Pancreas (tissue), 10 donors: ENCODE results near the gene MTHFSD. TPM values are rescaled to one million over a fixed set of nuclear protein-coding genes. Genes with fewer than 3 reads are reported as not detected.
A peak's percentile ranks its signal among the peaks of the same experiment; 100 is the strongest.

Experiments
- ATAC-seq, 4 donors: fragments of 200-7000 bp; cut with Tn5 transposase; one replicate each; pipeline versions ENCODE4 v1.8.0 to v1.9.1; 2020; ENCODE audit warnings: mild to moderate bottlenecking in 4 of 4, moderate library complexity in 4 of 4
- DNase-seq, 6 donors: peaks; one replicate each; pipeline ENCODE4 v3.0.0-alpha.2; 2020
- FAIRE-seq: peaks from 2 replicates; lab custom pipeline; 2012; peaks lifted over from hg19 to GRCh38; lab: Jason Lieb, UNC
- H3K27ac ChIP-seq, 4 donors: fragments of 200-600 bp; sonication (generic); 1 replicate in 3 of 4; 2 replicates in 1 of 4; pipeline versions ENCODE4 v1.5.0 to v1.8.0; 2020
- H3K27me3 ChIP-seq, 4 donors: fragments of 200-600 bp; one replicate each; pipeline ENCODE4 v1.8.0; 2021
- H3K36me3 ChIP-seq, 3 donors: fragments of 200-600 bp; sonication (generic) in 1 of 3; one replicate each; pipeline versions ENCODE4 v1.5.0 to v1.8.0; 2020 to 2021
- H3K4me1 ChIP-seq, 3 donors: fragments of 200-600 bp; one replicate each; pipeline ENCODE4 v1.8.0; 2021
- H3K4me3 ChIP-seq, 4 donors: fragments of 200-600 bp; sonication (generic) in 2 of 4; one replicate each; pipeline versions ENCODE4 v1.5.0 to v1.8.0; 2020 to 2021
- H3K9me3 ChIP-seq, 4 donors: fragments of 200-600 bp; one replicate each; pipeline ENCODE4 v1.8.0; 2021
- WGBS, 2 donors: extraction: QIAGEN DNeasy Blood & Tissue Kit; methylation state at CpG; one replicate each; pipeline ENCODE4 v1.1.7; 2013; 5-methylcytosine and 5-hydroxymethylcytosine counted together
- intact Hi-C, 3 donors: fragments of 100-400 bp; cut with DNase I; formaldehyde crosslinking; loops; one replicate each; pipeline versions ENCODE4 v1.11.1 to v1.14.2; 2022
- polyA plus RNA-seq, 2 donors: library from polyadenylated mRNA; stranded (reverse); fragments of 200-250 nt; gene quantifications; one replicate each; pipeline ENCODE4 v1.2.3, GENCODE V29; 2013
- total RNA-seq, 6 donors: library from RNA; stranded (reverse); fragmentation: NEBNext Ultra II Directional in 4 of 6; extraction: Animal tissue kit (Norgen Biotek cat#: 25700) in 4 of 6; gene quantifications; one replicate each; pipeline versions ENCODE4 v1.2.1 to v1.2.4, GENCODE V29; 2021 to 2023
- TF ChIP-seq, protein P1 (sequence below), 4 donors: fragments of 200-600 bp; sonication (generic) in 3 of 4; IDR thresholded peaks; one replicate each; pipeline versions ENCODE4 v1.5.0 to v1.8.0; 2021; ENCODE audit warnings: antibody characterized with exemption in 4 of 4
- donor health status: healthy with polysubstance abuse.
- donor health status: DM: no; HTN: no; CAD: no; lungs with moderate emphysema.
- donor health status: DM: no; HTN: no; CAD: no.
- donor health status: control.
- donor health status: control.
- donor health status: Bipolar disorder and iron deficiency.
- donor health status: DM: yes; HTN: yes; CAD: no.
- donor health status: DM: no; HTN: no; CAD: no.
- donor health status: DM: no; HTN: no; CAD: no.
- donor health status: DM: yes; HTN: yes; CAD: no.

MTHFSD gene
- total and polyA plus RNA-seq, 8 donors: 7.3 to 17.6 (median 10.4) TPM

GRCh38 chr16:86570558-86571529 is 15.8 kb upstream of the MTHFSD start:
- no peak for FAIRE-seq
- 51 to 52% methylated on average over 28 of the region's 28 CpGs for WGBS, 2 donors

DNA sequence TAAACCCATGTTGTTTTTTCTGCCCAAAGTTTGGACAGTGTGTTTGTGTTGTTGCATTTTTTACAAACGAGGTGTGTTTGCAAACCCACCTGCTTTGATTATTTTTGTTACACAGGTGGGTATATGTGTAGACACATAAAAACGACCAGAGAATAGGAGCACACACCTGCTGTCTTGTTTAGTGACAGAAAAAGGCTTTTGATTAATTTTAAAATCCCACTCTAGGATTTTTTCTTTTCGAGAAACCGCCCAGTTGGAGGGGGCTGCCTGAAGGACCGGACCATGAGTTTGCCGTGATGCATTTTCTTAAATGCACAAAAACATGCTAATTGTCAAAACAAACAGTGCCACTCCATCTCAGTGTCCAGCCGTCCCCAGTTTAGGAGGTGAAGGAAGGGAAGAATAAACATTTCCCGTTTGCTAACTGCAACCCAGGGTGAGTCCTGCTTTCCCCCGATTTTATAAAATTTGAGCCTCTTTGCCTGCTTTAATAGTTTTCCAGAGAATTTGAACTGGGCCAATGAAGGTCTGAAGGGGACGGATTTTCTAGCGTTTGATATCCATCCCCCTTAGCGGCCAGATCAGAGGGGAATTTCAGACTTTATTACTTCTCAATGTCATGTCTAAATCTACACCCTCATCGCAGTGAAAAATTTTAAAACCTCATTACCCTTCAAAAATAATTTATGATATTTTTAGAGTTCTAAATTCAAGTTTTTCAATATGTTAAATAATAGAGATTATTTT is 14.8 kb upstream of the MTHFSD start:
- ATAC-seq: no peak
- H3K27me3 ChIP-seq: peaks cover 0 to 53% (median 16%) of the 10 kb centered on the region in 4 donors
- no peak overlapping the region for H3K4me3 ChIP-seq
- TF ChIP-seq, protein P1, sequence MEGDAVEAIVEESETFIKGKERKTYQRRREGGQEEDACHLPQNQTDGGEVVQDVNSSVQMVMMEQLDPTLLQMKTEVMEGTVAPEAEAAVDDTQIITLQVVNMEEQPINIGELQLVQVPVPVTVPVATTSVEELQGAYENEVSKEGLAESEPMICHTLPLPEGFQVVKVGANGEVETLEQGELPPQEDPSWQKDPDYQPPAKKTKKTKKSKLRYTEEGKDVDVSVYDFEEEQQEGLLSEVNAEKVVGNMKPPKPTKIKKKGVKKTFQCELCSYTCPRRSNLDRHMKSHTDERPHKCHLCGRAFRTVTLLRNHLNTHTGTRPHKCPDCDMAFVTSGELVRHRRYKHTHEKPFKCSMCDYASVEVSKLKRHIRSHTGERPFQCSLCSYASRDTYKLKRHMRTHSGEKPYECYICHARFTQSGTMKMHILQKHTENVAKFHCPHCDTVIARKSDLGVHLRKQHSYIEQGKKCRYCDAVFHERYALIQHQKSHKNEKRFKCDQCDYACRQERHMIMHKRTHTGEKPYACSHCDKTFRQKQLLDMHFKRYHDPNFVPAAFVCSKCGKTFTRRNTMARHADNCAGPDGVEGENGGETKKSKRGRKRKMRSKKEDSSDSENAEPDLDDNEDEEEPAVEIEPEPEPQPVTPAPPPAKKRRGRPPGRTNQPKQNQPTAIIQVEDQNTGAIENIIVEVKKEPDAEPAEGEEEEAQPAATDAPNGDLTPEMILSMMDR (IDR thresholded peaks at IDR 0.05): no peak
- no peaks in the 10 kb centered on the region for H3K9me3 ChIP-seq
- no peak for DNase-seq
- H3K27ac ChIP-seq: no peak overlapping the region
- intact Hi-C loops: loop anchor here (5.0 to 10.0 kb wide), 4 partner anchors 485 to 715 kb away; no protein-coding TSS in a partner anchor
- H3K4me1 ChIP-seq: no peaks in the 10 kb centered on the region
- FAIRE-seq: no peak
- H3K36me3 ChIP-seq: no peaks in the 10 kb centered on the region
- WGBS, 2 donors: 17 to 21% methylated on average over 13 of the region's 13 CpGs

More at GRCh38 chr16:86570558-86571529, 15.8 kb upstream of the MTHFSD start:
- no peak overlapping the region for H3K4me3 ChIP-seq
- H3K27me3 ChIP-seq: peaks cover 0 to 44% (median 10%) of the 10 kb centered on the region in 4 donors
- H3K36me3 ChIP-seq: no peaks in the 10 kb centered on the region
- H3K27ac ChIP-seq: no peak overlapping the region
- ATAC-seq (no peak), DNase-seq (no peak)
- no peaks in the 10 kb centered on the region for H3K4me1 ChIP-seq
- intact Hi-C loops: loop anchor here in 2 of 3 donors (10.0 kb wide), 2 partner anchors 484 to 504 kb away; no protein-coding TSS in a partner anchor
- H3K9me3 ChIP-seq: no peaks in the 10 kb centered on the region
- TF ChIP-seq, protein P1 (IDR thresholded peaks at IDR 0.05): no peak

DNA sequence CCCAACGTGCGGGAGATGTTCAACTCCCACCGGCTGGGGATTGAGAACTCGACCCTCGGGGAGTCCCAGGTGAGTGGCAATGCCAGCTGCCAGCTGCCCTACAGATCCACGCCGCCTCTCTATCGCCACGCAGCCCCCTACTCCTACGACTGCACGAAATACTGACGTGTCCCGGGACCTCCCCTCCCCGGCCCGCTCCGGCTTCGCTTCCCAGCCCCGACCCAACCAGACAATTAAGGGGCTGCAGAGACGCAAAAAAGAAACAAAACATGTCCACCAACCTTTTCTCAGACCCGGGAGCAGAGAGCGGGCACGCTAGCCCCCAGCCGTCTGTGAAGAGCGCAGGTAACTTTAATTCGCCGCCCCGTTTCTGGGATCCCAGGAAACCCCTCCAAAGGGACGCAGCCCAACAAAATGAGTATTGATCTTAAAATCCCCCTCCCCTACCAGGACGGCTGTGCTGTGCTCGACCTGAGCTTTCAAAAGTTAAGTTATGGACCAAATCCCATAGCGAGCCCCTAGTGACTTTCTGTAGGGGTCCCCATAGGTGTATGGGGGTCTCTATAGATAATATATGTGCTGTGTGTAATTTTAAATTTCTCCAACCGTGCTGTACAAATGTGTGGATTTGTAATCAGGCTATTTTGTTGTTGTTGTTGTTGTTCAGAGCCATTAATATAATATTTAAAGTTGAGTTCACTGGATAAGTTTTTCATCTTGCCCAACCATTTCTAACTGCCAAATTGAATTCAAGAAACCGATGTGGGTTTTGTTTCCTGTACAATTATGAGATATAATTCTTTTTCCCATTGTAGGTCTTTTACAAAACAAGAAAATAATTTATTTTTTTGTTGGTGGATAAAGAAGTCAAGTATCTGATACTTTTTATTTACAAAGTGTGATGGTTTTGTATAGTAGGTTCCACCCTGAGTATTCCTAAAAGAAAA is 13.9 kb upstream of the MTHFSD start:
- Histone ChIP-seq H3K4me3 (no peak overlapping the region), H3K36me3 (no peaks in the 10 kb centered on the region), H3K27me3 (peaks cover 0 to 62% (median 20%) of the 10 kb centered on the region in 4 donors), H3K9me3 (no peaks in the 10 kb centered on the region), H3K4me1 (peaks cover 0 to 5% (median 0%) of the 10 kb centered on the region in 3 donors), H3K27ac (no peak overlapping the region)
- FAIRE-seq (peak; percentile 60), ATAC-seq (no peak), DNase-seq (no peak)
- intact Hi-C loops: loop anchor here in 2 of 3 donors (5.0 to 10.0 kb wide), 2 partner anchors 708 to 716 kb away; no protein-coding TSS in a partner anchor
- TF ChIP-seq, protein P1 (IDR thresholded peaks at IDR 0.05): no peak
- 8 to 9% methylated on average over 33 of the region's 33 CpGs for WGBS, 2 donors
